ENCODE data around the gene STK17A. TPM values are rescaled to one million over a fixed set of nuclear protein-coding genes. Genes with fewer than 3 reads are reported as not detected.

STK17A gene
- polyA plus RNA-seq, 1 of the 3 experiments (the other 2 are of a cell fraction): 47.8 TPM

GRCh38 chr7:43671521-43671920, 88.6 kb downstream of the STK17A start:
- WGBS (ENCODE audit: low lambda C conversion rate): 93% methylated on average over 4 of the region's 4 CpGs
- CTCF ChIA-PET: interaction anchor here (1.1 kb wide), 1 partner anchor 89 kb away, joined by 3 read pairs; the partner anchor contains the start of gene STK17A

More at GRCh38 chr7:43671521-43671920, 88.6 kb downstream of the STK17A start:
- peaks cover 0 to 7% of the 10 kb centered on the region in 2 experiments; a peak in 2 of 4 replicates for H3K4me1 ChIP-seq (ENCODE audit: control insufficient read depth in 1 of 2, insufficient read depth in 2 of 2, low read depth in 1 of 2, low read length in 1 of 2)
- H4K20me1 ChIP-seq (ENCODE audit: insufficient read depth): no peaks in the 10 kb centered on the region
- no peak overlapping the region for H3K27ac ChIP-seq (ENCODE audit: low read depth in 2 of 2, low read length in 1 of 2)
- H3K4me2 ChIP-seq: no peak overlapping the region
- POLR2A ChIA-PET: no interaction called here
- H3K79me2 ChIP-seq (ENCODE audit: insufficient read depth): peaks cover 98% of the 10 kb centered on the region
- H3K9me3 ChIP-seq: peaks cover 10% of the 10 kb centered on the region; the same call in 1 of the 2 replicates
- peaks cover 0 to 45% of the 10 kb centered on the region in 2 experiments for H3K36me3 ChIP-seq (replicated peaks in 1 of 2; ENCODE audit: control insufficient read depth in 1 of 2, insufficient read depth in 2 of 2, low read length in 1 of 2)
- TF ChIP-seq NFIC (IDR thresholded peaks at IDR 0.05; ENCODE audit: borderline replicate concordance) (no peak), MEF2A (IDR thresholded peaks at IDR 0.05; ENCODE audit: borderline replicate concordance, low read depth) (no peak), CTCF (IDR thresholded peaks at IDR 0.05) (no peak), SMC3 (IDR thresholded peaks at IDR 0.05; ENCODE audit: low read depth, low read length) (no peak), FOXM1 (IDR thresholded peaks at IDR 0.05; ENCODE audit: low read depth) (no peak), TCF12 (IDR thresholded peaks at IDR 0.05) (no peak), ELF1 (IDR thresholded peaks at IDR 0.05) (no peak), NRF1 (IDR thresholded peaks at IDR 0.05; ENCODE audit: low read depth, low read length) (no peak), FOSL2 (IDR thresholded peaks at IDR 0.05; ENCODE audit: borderline replicate concordance, low read depth) (no peak), YY1 (IDR thresholded peaks at IDR 0.05; ENCODE audit: low read depth) (no peak), IRF3 (IDR thresholded peaks at IDR 0.05; ENCODE audit: low read depth, low read length) (no peak), RAD21 (IDR thresholded peaks at IDR 0.05; ENCODE audit: low read length) (no peak), EP300 (IDR thresholded peaks at IDR 0.05; ENCODE audit: borderline replicate concordance in 1 of 2, low read depth in 1 of 2, low read length in 1 of 2) (no peak), JUND (IDR thresholded peaks at IDR 0.05) (no peak), SIN3A (IDR thresholded peaks at IDR 0.05; ENCODE audit: borderline replicate concordance, low read depth, low read length) (no peak), FOXJ3 (CRISPR knock-in tag; IDR thresholded peaks at IDR 0.05) (no peak)
- TF ChIP-seq, protein P1, sequence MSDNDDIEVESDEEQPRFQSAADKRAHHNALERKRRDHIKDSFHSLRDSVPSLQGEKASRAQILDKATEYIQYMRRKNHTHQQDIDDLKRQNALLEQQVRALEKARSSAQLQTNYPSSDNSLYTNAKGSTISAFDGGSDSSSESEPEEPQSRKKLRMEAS (IDR thresholded peaks at IDR 0.05; ENCODE audit: low read depth): no peak
- H3K9ac ChIP-seq: no peak overlapping the region
- H2AFZ ChIP-seq (ENCODE audit: low read depth): no peak overlapping the region
- no peaks in the 10 kb centered on the region for H3K9me2 ChIP-seq
- DNase-seq: no peak
- H3K4me3 ChIP-seq (ENCODE audit: low read depth in 2 of 2, low read length in 1 of 2): no peak overlapping the region
- H3F3A ChIP-seq (replicated peaks; ENCODE audit: insufficient read depth): peaks cover 38% of the 10 kb centered on the region
- H3K27me3 ChIP-seq (ENCODE audit: insufficient read depth): no peaks in the 10 kb centered on the region
